ENCODE results near the gene FAM83G. TPM values are rescaled to one million over a fixed set of nuclear protein-coding genes. Genes with fewer than 3 reads are reported as not detected.
A peak's percentile ranks its signal among the peaks of the same experiment; 100 is the strongest.

FAM83G gene
- total and polyA plus RNA-seq, 8 donors, result 2.9 to 12.1 (median 3.6) TPM

DNA sequence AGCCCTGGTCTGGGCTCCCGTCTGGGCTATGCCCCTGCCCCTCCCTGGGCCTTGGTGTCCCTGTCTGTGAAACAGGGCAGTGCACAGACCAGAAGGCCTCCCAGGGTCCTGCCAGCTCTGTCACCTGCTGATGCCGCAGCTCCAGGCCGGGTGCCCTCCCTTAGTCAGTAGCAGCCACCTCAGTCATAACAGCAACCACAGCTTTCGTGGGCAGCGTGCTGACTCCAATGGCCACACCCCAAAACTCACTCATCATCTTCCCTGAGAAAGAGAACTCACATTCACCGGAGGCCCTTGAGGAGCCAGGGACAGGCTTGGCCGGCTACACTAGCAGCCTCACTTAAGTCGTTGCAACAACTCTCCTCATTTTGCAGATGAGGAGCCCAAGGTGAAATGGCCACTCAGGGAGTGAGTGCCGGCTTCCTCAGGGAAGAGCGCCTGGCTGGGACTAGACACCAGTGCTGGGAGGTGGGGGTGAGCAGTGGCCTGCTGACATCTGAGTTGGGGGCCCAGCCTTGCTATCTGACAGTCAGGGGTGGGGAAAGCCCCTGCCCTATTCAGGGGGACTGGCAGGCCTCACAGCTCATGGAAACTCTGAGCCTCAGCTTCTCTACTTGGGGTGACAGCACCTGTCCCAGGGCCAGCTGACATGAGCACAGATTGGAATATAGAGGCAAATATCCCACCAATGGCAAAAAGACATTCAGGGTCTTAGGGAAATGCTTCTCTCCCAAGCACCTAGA, 30.0 kb downstream of the FAM83G start:
- ATAC-seq, result no peak
- H3K9me3 ChIP-seq, result no peaks in the 10 kb centered on the region
- H3K27me3 ChIP-seq, result no peaks in the 10 kb centered on the region
- H3K36me3 ChIP-seq, result peaks cover 0 to 63% of the 10 kb centered on the region in 2 donors
- TF ChIP-seq, protein P1, sequence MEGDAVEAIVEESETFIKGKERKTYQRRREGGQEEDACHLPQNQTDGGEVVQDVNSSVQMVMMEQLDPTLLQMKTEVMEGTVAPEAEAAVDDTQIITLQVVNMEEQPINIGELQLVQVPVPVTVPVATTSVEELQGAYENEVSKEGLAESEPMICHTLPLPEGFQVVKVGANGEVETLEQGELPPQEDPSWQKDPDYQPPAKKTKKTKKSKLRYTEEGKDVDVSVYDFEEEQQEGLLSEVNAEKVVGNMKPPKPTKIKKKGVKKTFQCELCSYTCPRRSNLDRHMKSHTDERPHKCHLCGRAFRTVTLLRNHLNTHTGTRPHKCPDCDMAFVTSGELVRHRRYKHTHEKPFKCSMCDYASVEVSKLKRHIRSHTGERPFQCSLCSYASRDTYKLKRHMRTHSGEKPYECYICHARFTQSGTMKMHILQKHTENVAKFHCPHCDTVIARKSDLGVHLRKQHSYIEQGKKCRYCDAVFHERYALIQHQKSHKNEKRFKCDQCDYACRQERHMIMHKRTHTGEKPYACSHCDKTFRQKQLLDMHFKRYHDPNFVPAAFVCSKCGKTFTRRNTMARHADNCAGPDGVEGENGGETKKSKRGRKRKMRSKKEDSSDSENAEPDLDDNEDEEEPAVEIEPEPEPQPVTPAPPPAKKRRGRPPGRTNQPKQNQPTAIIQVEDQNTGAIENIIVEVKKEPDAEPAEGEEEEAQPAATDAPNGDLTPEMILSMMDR (IDR thresholded peaks at IDR 0.05), result no peak
- H3K4me1 ChIP-seq, result peaks cover 0 to 6% of the 10 kb centered on the region in 2 donors
- no peak overlapping the region for H3K4me3 ChIP-seq
- no peak overlapping the region for H3K27ac ChIP-seq
- intact Hi-C loops (cut with DNase I), result no loop called here
- no peak for DNase-seq

DNA sequence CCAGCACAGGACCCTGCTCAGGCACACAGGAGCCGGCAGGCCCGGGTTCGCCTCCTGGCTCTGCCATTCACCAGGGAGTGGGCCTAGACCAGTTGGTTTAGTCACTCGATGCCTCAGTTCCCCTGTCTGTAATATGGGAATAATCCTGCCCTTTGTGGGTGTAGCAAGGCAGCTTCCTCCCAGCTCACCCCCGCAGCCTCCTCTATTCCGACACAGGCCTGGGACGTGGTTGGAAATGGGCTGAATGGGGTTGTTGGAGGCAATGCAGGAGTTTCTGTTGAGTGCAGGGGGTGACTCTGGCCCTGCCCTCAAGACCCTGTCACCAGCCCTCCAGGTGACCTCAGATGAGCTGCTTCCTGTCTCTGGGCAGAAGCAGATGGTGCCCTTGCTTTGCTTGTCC, 32.8 kb downstream of the FAM83G start:
- ATAC-seq, result no peak
- intact Hi-C loops (cut with DNase I), result no loop called here
- TF ChIP-seq, protein P1 (IDR thresholded peaks at IDR 0.05), result no peak

DNA sequence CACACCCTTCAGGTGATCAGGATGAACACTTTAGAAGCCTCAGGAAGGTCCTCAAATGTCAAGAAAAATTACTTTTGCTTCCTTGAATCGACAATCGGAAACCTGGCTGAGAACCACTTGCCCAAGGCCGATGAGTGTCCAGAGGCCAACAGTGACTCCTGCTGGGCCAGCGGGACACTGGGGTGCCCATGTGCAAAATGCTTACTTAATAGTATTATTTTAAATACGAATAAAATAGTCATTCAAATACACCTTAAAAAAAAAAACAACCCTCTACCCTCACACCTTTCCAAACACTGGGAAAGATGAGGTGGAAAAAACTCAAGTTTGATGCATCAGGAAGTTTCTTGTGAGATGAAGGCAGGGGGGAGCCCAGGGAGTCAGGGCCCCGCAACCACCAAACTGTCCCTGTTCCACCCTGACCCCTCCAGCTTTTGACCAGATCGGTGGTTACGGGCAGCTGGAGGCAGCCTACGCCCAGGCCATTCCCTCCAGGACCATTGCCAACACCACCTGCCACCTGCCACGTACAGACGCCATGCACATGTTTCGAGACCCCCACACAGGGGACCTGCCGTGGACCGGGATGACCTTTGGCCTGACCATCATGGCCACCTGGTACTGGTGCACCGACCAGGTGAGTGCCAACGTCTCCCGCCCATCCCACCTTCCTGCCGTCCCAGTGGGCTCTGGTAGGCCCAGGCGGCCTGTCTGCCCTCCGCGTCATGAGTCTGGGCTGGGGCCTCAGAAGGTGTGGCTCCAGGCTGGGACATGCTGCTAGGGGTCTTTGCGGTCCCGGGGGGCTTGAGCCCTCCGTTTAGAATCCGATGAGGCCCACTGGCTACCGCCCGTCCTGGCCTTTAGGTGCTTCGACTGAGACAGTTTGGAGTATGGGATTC, 33.7 kb downstream of the FAM83G start:
- H3K9me3 ChIP-seq, result no peaks in the 10 kb centered on the region
- TF ChIP-seq, protein P1 (IDR thresholded peaks at IDR 0.05), result no peak
- H3K27me3 ChIP-seq, result no peaks in the 10 kb centered on the region
- intact Hi-C loops (cut with DNase I), result no loop called here
- DNase-seq (no peak), ATAC-seq (no peak)
- peaks cover 0 to 30% of the 10 kb centered on the region in 2 donors for H3K36me3 ChIP-seq
- H3K4me1 ChIP-seq, result peaks cover 0 to 28% of the 10 kb centered on the region in 2 donors
- H3K4me3 ChIP-seq, result no peak overlapping the region
- H3K27ac ChIP-seq, result no peak overlapping the region

More for the DNA sequence above, 32.8 kb downstream of the FAM83G start:
- peaks cover 0 to 28% of the 10 kb centered on the region in 2 donors for H3K4me1 ChIP-seq
- no peaks in the 10 kb centered on the region for H3K27me3 ChIP-seq
- peaks cover 0 to 35% of the 10 kb centered on the region in 2 donors for H3K36me3 ChIP-seq
- no peaks in the 10 kb centered on the region for H3K9me3 ChIP-seq
- H3K27ac ChIP-seq, result no peak overlapping the region
- DNase-seq, result no peak
- H3K4me3 ChIP-seq, result no peak overlapping the region

DNA sequence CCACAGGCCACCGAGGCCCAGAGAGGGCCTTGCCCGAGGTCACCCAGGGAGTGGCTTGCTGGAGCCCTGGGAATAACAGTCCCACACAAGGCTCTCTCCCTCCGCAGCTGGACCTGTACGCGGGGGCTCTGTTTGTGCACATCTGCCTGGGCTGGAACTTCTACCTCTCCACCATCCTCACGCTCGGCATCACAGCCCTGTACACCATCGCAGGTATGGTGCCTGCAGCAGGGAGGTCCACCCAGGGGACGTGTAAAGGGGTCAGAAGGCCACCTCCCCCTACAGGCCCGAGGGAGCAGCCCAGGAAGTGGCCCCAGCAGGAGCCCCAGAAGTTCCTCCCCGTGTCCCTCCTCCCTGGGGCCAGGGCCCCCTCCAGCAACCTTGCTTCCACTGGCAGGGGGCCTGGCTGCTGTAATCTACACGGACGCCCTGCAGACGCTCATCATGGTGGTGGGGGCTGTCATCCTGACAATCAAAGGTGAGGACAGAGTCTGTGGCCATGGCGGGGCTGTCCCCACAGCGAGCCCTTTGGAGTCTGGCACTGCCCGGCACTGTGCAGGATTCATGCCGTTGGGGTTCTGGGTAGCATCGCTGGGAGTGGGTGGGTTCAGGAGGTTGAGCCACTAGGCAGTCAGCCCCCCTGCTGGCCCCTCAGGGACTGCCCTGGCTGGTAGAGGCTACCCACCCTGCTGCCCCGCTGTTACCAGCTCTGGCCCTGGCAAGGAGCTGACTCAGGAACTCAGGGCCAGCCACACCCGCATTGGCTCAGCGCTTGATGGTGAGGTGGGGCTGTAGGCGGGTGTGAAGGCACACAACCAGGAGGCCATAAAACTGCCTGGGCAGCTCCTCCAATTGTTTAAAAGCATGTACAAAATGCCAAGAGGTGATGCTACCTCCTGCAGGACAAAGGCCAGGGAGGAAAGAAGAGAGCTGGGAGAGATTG, 35.3 kb downstream of the FAM83G start:
- Histone ChIP-seq H3K27ac (peak overlapping the region in 1 of 2 donors; percentile 43), H3K36me3 (peaks cover 0 to 23% of the 10 kb centered on the region in 2 donors), H3K4me1 (peaks cover 0 to 28% of the 10 kb centered on the region in 2 donors), H3K27me3 (no peaks in the 10 kb centered on the region), H3K9me3 (no peaks in the 10 kb centered on the region), H3K4me3 (no peak overlapping the region)
- intact Hi-C loops (cut with DNase I), result no loop called here
- peak; percentile 69 for ATAC-seq
- DNase-seq, result peak in 2 of 4 donors; percentile 48 to 80
- TF ChIP-seq, protein P1 (IDR thresholded peaks at IDR 0.05), result no peak

Data from left lung (tissue), 10 donors.